RWPE1 (cell line): ENCODE data around the gene SNX5.
A peak's percentile ranks its signal among the peaks of the same experiment; 100 is the strongest.

Source experiments
- CTCF ChIA-PET: fragments of 350-600 bp; sonication (Branson Sonifier 250); formaldehyde crosslinking; extraction: SDS; loops from one replicate; lab custom pipeline; 2021; lab: Yijun Ruan, JAX
- POLR2A ChIA-PET: fragments of 400-600 bp; formaldehyde crosslinking; extraction: SDS; loops from one replicate; lab custom pipeline; 2020; ENCODE audit warnings: antibody characterized with exemption; ENCODE audit not compliant: low non-redundant PET; lab: Yijun Ruan, JAX
- DNase-seq: peaks from one replicate; pipeline ENCODE4 v3.0.0; 2012; ENCODE audit warnings: low spot score
- H3K27ac ChIP-seq: fragments of 450-650 bp; 2 replicates; pipeline ENCODE4 v1.5.1; 2017
- TF ChIP-seq, protein P1 (sequence below): fragments of 450-650 bp; conservative IDR thresholded peaks from 2 replicates; pipeline ENCODE4 v1.5.1; 2017; ENCODE audit warnings: low read depth, mild to moderate bottlenecking

SNX5 gene

DNA sequence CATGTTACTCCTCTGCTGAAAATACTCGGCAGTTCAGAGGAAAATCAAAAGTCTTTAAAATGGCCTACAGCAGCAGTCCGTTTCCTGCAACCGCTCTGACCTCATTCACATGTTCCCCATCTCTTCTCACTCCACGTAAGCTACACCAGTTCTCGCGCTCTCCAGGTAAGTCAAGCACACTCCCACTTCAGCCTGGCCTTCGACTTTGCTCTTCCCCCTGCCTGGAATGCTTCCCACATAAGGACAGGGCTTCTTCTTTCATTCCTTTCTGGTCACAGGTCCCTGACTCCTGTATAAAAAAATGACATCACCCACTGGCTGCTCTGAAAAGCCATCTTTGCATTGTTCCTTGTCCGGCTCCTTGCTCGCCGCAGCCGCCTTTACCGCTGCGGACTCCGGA, 42.9 kb upstream of the SNX5 start:
- DNase-seq: no peak
- TF ChIP-seq, protein P1, sequence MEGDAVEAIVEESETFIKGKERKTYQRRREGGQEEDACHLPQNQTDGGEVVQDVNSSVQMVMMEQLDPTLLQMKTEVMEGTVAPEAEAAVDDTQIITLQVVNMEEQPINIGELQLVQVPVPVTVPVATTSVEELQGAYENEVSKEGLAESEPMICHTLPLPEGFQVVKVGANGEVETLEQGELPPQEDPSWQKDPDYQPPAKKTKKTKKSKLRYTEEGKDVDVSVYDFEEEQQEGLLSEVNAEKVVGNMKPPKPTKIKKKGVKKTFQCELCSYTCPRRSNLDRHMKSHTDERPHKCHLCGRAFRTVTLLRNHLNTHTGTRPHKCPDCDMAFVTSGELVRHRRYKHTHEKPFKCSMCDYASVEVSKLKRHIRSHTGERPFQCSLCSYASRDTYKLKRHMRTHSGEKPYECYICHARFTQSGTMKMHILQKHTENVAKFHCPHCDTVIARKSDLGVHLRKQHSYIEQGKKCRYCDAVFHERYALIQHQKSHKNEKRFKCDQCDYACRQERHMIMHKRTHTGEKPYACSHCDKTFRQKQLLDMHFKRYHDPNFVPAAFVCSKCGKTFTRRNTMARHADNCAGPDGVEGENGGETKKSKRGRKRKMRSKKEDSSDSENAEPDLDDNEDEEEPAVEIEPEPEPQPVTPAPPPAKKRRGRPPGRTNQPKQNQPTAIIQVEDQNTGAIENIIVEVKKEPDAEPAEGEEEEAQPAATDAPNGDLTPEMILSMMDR: no peak
- no peak overlapping the region for H3K27ac ChIP-seq
- ChIA-PET POLR2A (no interaction called here), CTCF (interaction anchor here (0.6 kb wide), 1 partner anchor 150 kb away, joined by 3 read pairs; no protein-coding TSS in a partner anchor)

DNA sequence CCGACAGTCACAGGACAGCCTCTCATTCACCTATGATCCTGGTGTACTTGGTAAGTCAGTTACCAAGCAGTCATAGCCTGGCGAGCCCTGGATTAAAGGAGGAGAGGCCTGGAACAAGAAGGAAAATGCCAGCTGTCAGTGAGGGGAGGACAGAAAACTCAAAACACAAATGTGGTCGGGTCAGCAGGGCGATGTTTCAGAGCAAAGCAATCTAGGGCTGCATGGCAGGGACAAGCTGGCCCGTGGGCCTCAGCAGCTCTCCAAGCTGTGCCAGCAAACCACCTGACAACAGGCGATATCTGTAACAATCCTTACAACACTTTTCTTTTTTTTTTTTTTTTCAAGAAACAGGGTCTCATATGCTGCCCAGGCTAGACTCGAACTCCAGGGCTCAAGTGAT, 40.5 kb upstream of the SNX5 start:
- H3K27ac ChIP-seq: no peak overlapping the region

DNA sequence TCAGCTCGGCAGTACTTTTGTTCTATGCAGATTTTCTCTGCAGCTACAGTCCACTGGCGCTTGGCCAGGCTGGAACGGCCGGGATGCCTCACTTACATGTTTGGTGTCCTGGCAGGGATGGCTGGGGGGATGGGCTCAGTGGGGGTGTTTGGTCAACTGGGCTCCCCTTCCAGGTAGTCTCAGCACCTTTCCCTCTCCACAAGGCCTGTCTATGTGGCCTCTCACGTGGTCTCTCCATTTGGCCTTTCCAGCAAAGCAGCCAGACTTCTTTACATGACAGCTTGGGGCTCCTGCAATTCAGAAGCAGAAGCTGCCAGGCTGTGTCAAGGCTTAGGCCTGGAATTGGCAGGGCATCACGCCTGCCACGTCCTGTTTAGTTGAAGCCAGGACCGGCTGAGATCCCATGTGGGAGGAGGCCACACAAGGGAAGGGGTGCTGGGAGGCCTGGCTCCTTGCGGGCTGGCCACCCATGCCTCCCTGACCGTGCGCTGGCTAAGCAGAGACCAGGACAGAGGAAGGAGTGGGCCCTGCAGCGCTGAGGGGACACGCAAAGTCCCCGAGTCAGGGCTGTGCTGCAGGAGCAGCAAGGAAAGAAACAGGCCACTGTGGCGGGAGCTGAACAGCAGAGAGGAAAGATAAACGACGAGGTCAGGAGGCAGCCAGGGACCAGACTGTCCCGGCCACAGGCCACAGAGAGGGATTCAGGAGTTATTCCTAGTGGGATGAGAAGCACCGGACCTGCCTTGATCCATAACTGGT, 39.1 kb upstream of the SNX5 start:
- ChIA-PET POLR2A (no interaction called here), CTCF (no interaction called here)
- no peak for DNase-seq
- TF ChIP-seq, protein P1: no peak
- peak overlapping the region; percentile 17 for H3K27ac ChIP-seq

More for the DNA sequence above, 40.5 kb upstream of the SNX5 start:
- ChIA-PET POLR2A (no interaction called here), CTCF (interaction anchor here (0.6 kb wide), 1 partner anchor 128 kb away, joined by 3 read pairs; the partner anchor contains the start of genes KAT14 and PET117)
- DNase-seq: no peak
- TF ChIP-seq, protein P1: no peak

DNA sequence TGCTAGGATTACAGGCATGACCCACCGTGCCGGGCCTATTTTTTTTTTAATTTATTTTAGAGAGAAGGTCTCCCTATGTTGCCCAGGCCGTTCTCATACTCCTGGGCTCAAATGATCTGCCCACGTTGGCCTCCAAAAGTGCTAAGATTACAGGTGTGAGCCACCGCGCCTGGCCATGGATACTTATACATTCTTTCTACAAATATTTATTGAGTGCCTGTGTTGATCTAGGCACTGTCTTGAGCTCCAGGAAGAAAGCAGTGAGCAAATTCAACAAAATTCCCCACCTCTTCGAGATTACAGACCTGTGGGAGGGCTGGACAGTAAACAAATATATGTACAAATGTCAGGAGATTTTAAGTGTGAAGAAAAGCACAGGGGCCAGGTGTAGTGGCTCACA, 38.1 kb upstream of the SNX5 start:
- POLR2A ChIA-PET: no interaction called here
- DNase-seq: no peak
- H3K27ac ChIP-seq: no peak overlapping the region
- CTCF ChIA-PET: interaction anchor here (0.7 kb wide), 1 partner anchor 375 kb away, joined by 3 read pairs; no protein-coding TSS in a partner anchor
- TF ChIP-seq, protein P1: no peak

DNA sequence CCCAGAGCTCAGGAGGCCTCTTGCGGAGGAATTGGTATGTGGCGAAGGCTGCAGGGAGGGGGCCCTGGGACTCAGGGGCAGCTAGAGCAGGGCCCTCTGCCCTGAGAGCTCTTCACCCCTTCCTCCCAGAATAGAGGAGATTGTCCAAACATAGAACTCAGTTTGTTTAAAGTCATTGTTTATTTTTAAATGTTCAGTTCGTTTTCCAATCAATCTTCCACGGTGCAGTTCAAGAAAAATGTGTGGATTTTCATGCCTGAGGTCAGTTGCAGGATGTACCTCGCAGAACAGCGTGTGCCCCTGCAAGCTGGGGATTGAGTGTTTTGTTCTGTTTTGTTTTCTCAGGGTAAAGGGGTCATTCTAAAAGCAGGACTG, 37.4 kb upstream of the SNX5 start:
- POLR2A ChIA-PET: no interaction called here
- CTCF ChIA-PET: no interaction called here
- no peak for DNase-seq
- TF ChIP-seq, protein P1: no peak
- H3K27ac ChIP-seq: no peak overlapping the region

DNA sequence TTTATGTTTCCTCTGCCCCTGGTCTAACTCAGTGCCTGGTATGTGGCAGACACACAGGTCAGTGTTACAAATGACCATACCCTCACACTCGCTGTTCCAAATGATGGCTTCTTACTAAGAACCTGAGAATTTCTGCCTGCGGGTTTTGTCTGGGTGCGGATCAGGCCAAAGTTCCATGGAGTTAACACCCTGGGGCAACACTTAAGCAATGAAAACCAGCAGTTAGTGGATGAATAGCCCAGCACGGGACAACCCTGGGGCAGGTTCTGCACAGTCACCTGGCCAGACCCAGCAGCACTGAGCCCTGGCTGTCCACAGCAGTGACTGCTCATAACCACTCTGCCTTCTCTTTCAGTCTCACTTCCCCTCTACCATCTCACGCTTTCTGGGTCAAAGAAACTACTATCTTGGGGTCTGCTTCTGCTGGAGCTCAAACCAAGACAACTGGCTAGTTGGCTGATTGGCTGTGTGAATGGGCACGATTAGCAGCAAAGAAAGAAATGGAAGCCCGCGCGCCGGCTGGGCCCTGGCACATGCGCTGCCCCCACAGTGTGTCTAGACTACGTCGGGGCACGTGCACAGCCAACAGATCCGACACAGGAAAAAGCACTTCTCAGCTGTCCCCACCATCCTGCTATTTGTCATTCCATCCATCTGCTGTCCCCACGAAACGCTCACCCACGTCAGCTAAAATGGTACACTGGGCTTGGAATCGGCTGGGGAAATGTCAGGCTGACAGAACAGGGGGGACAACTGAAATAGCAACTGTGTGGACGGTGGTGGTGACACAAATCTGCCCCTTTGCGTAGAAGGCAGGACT, 36.8 kb upstream of the SNX5 start:
- peak; percentile 21 for DNase-seq
- no peak overlapping the region for H3K27ac ChIP-seq
- CTCF ChIA-PET: no interaction called here
- TF ChIP-seq, protein P1: no peak
- POLR2A ChIA-PET: no interaction called here
